ENCODE measurements around the gene TSR3. TPM values are rescaled to one million over a fixed set of nuclear protein-coding genes. Genes with fewer than 3 reads are reported as not detected.

Gene TSR3
- total and polyA plus RNA-seq, 4 donors = 20.3 to 29.9 (median 28.9) TPM

DNA sequence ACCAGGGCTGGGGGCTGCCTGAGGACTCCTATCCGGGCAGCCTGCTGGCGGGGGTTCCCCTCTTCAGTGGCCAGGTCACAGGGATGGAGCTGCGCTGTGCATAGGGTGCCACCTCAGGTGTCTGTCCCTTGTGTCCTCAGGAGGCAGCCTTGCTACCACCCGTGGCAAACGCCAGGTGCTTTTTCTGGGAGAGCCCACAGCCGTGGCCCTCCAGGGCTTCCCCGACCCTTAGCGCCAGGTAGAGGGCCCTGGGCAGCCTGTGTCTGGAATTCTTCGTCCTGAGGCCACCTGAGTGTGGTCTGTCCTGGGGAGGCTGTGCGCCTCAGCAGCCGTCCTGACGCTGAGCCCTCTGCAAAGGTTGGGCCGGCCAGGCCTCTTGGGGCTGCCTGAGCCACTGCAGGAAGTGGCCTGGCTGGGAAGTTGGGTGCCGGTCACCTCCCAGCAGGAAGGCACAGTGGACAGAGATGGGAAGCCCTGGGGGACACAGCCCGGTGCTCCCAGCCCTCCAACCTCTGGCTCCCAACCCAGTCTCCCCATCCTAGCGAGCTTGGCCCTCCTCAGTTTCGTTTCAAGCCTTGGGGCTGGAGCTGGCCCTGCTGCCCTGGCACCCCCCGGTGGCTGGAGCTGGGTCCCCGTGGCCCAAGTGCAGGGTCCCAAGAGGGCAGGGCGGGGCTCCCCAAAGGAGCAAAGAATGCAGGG lies 25.9 kb downstream of the TSR3 start:
- H3K4me3 ChIP-seq (ENCODE audit: low read depth in 1 of 3, low read length in 3 of 3) = no peak overlapping the region
- H3K9ac ChIP-seq (ENCODE audit: low read depth in 1 of 2, low read length in 2 of 2) = no peak overlapping the region
- DNase-seq (ENCODE audit: low spot score) = no peak
- TF ChIP-seq SP1 (IDR thresholded peaks at IDR 0.05) (no peak), MAX (IDR thresholded peaks at IDR 0.05) (no peak), HNF4A (conservative IDR thresholded peaks at IDR 0.05) (no peak), FOXA2 (IDR thresholded peaks at IDR 0.05) (no peak), JUND (IDR thresholded peaks at IDR 0.05) (no peak), NR2F2 (IDR thresholded peaks at IDR 0.05) (no peak), FOXA1 (IDR thresholded peaks at IDR 0.05) (no peak), GABPA (IDR thresholded peaks at IDR 0.05 in 1 of 2, conservative IDR thresholded peaks at IDR 0.05 in 1 of 2) (no peak), HNF4G (IDR thresholded peaks at IDR 0.05) (no peak), RAD21 (IDR thresholded peaks at IDR 0.05) (no peak)
- TF ChIP-seq, protein P1, sequence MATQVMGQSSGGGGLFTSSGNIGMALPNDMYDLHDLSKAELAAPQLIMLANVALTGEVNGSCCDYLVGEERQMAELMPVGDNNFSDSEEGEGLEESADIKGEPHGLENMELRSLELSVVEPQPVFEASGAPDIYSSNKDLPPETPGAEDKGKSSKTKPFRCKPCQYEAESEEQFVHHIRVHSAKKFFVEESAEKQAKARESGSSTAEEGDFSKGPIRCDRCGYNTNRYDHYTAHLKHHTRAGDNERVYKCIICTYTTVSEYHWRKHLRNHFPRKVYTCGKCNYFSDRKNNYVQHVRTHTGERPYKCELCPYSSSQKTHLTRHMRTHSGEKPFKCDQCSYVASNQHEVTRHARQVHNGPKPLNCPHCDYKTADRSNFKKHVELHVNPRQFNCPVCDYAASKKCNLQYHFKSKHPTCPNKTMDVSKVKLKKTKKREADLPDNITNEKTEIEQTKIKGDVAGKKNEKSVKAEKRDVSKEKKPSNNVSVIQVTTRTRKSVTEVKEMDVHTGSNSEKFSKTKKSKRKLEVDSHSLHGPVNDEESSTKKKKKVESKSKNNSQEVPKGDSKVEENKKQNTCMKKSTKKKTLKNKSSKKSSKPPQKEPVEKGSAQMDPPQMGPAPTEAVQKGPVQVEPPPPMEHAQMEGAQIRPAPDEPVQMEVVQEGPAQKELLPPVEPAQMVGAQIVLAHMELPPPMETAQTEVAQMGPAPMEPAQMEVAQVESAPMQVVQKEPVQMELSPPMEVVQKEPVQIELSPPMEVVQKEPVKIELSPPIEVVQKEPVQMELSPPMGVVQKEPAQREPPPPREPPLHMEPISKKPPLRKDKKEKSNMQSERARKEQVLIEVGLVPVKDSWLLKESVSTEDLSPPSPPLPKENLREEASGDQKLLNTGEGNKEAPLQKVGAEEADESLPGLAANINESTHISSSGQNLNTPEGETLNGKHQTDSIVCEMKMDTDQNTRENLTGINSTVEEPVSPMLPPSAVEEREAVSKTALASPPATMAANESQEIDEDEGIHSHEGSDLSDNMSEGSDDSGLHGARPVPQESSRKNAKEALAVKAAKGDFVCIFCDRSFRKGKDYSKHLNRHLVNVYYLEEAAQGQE (IDR thresholded peaks at IDR 0.05) = no peak
- TF ChIP-seq, protein P2, sequence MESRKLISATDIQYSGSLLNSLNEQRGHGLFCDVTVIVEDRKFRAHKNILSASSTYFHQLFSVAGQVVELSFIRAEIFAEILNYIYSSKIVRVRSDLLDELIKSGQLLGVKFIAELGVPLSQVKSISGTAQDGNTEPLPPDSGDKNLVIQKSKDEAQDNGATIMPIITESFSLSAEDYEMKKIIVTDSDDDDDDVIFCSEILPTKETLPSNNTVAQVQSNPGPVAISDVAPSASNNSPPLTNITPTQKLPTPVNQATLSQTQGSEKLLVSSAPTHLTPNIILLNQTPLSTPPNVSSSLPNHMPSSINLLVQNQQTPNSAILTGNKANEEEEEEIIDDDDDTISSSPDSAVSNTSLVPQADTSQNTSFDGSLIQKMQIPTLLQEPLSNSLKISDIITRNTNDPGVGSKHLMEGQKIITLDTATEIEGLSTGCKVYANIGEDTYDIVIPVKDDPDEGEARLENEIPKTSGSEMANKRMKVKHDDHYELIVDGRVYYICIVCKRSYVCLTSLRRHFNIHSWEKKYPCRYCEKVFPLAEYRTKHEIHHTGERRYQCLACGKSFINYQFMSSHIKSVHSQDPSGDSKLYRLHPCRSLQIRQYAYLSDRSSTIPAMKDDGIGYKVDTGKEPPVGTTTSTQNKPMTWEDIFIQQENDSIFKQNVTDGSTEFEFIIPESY (IDR thresholded peaks at IDR 0.05) = no peak
- TF ChIP-seq, protein P3, sequence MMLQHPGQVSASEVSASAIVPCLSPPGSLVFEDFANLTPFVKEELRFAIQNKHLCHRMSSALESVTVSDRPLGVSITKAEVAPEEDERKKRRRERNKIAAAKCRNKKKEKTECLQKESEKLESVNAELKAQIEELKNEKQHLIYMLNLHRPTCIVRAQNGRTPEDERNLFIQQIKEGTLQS (IDR thresholded peaks at IDR 0.05) = no peak
- TF ChIP-seq, protein P4, sequence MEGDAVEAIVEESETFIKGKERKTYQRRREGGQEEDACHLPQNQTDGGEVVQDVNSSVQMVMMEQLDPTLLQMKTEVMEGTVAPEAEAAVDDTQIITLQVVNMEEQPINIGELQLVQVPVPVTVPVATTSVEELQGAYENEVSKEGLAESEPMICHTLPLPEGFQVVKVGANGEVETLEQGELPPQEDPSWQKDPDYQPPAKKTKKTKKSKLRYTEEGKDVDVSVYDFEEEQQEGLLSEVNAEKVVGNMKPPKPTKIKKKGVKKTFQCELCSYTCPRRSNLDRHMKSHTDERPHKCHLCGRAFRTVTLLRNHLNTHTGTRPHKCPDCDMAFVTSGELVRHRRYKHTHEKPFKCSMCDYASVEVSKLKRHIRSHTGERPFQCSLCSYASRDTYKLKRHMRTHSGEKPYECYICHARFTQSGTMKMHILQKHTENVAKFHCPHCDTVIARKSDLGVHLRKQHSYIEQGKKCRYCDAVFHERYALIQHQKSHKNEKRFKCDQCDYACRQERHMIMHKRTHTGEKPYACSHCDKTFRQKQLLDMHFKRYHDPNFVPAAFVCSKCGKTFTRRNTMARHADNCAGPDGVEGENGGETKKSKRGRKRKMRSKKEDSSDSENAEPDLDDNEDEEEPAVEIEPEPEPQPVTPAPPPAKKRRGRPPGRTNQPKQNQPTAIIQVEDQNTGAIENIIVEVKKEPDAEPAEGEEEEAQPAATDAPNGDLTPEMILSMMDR (IDR thresholded peaks at IDR 0.05; ENCODE audit: low read depth, low read length, missing input control) = no peak
- H3K27ac ChIP-seq (ENCODE audit: low read depth in 1 of 2, low read length in 2 of 2) = no peak overlapping the region
- H3K27me3 ChIP-seq (ENCODE audit: control insufficient read depth in 4 of 4, insufficient read depth in 4 of 4, low read length in 3 of 4) = no peaks in the 10 kb centered on the region
- peaks cover 4 to 35% (median 12%) of the 10 kb centered on the region in 4 donors for H3K36me3 ChIP-seq (ENCODE audit: control insufficient read depth in 4 of 4, insufficient read depth in 3 of 4, low read depth in 1 of 4, low read length in 3 of 4)
- H3K4me1 ChIP-seq (ENCODE audit: control insufficient read depth in 4 of 4, insufficient read depth in 4 of 4, low read length in 3 of 4) = no peaks in the 10 kb centered on the region
- peaks cover 0 to 3% (median 0%) of the 10 kb centered on the region in 4 donors for H3K9me3 ChIP-seq (ENCODE audit: control insufficient read depth in 4 of 4, low read length in 3 of 4)
- WGBS = 74% methylated on average over 20 of the region's 20 CpGs

DNA sequence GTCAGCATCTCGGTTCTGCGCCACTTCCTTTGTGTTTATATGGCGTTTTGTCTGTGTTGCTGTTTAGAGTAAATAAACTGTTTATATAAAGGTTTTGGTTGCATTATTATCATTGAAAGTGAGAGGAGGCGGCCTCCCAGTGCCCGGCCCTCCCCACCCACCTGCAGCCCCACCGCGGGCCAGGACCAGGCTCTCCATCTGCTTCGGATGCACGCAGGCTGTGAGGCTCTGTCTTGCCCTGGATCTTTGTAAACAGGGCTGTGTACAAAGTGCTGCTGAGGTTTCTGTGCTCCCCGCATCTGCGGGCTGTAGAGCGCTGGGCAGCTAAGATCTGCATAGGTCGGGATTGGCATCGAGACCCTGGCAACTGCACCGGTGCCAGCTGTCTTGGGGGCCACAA lies 26.4 kb downstream of the TSR3 start:
- Histone ChIP-seq H3K9me3 (ENCODE audit: control insufficient read depth in 4 of 4, low read length in 3 of 4) (no peaks in the 10 kb centered on the region), H3K9ac (ENCODE audit: low read depth in 1 of 2, low read length in 2 of 2) (no peak overlapping the region), H3K27ac (ENCODE audit: low read depth in 1 of 2, low read length in 2 of 2) (no peak overlapping the region), H3K36me3 (ENCODE audit: control insufficient read depth in 4 of 4, insufficient read depth in 3 of 4, low read depth in 1 of 4, low read length in 3 of 4) (peaks cover 4 to 41% (median 15%) of the 10 kb centered on the region in 4 donors), H3K27me3 (ENCODE audit: control insufficient read depth in 4 of 4, insufficient read depth in 4 of 4, low read length in 3 of 4) (no peaks in the 10 kb centered on the region), H3K4me1 (ENCODE audit: control insufficient read depth in 4 of 4, insufficient read depth in 4 of 4, low read length in 3 of 4) (no peaks in the 10 kb centered on the region), H3K4me3 (ENCODE audit: low read depth in 1 of 3, low read length in 3 of 3) (no peak overlapping the region)
- WGBS = 90% methylated on average over 15 of the region's 15 CpGs
- no peak for DNase-seq (ENCODE audit: low spot score)
- TF ChIP-seq, protein P2 (IDR thresholded peaks at IDR 0.05) = no peak
- TF ChIP-seq FOXA2 (IDR thresholded peaks at IDR 0.05) = no peak
- no peak for TF ChIP-seq YY1 (IDR thresholded peaks at IDR 0.05)
- no peak for TF ChIP-seq HNF4A (conservative IDR thresholded peaks at IDR 0.05)
- no peak for TF ChIP-seq FOXA1 (IDR thresholded peaks at IDR 0.05)
- no peak for TF ChIP-seq RXRA (IDR thresholded peaks at IDR 0.05)
- TF ChIP-seq, protein P4 (IDR thresholded peaks at IDR 0.05; ENCODE audit: low read depth, low read length, missing input control) = no peak

Measured in liver (tissue), 9 donors.